Measurements from ENCODE around the gene DIDO1. TPM values are rescaled to one million over a fixed set of nuclear protein-coding genes. Genes with fewer than 3 reads are reported as not detected.

DIDO1 gene
- total and polyA plus RNA-seq, 2 of the 13 experiments (the other 11 are each of a cell fraction or from before 2014, with no cell fraction given): 75.0 to 75.1 TPM

DNA sequence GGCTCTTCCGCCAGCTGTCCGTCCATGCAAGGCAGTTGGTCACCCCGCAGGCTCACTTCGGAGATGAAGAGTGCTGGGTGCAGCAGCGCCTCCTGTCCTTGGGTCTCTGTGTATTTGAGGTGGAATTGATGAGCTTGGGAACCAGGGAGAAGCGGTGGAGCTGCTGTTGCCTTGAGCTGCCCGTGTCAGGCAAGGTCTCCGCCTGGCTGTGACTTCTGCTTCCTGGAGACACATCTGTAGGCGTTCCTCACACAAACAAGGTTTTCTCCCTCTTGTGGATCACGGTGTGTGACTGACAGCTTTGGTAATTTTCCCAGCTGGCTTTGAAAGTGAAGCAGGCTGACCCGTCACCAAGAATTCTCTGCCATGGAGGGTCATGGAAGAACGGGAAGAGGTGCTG is 23.7 kb upstream of the DIDO1 start (continued):
- TF ChIP-seq ELF4 (CRISPR knock-in tag; IDR thresholded peaks at IDR 0.05; ENCODE audit: borderline replicate concordance): no peak
- 0 out of 2 replicates have a peak, but pooled peaks have one; percentile 25 for TF ChIP-seq ZNF333 (CRISPR knock-in tag; IDR thresholded peaks at IDR 0.05; ENCODE audit: borderline replicate concordance)
- TF ChIP-seq, protein P1, sequence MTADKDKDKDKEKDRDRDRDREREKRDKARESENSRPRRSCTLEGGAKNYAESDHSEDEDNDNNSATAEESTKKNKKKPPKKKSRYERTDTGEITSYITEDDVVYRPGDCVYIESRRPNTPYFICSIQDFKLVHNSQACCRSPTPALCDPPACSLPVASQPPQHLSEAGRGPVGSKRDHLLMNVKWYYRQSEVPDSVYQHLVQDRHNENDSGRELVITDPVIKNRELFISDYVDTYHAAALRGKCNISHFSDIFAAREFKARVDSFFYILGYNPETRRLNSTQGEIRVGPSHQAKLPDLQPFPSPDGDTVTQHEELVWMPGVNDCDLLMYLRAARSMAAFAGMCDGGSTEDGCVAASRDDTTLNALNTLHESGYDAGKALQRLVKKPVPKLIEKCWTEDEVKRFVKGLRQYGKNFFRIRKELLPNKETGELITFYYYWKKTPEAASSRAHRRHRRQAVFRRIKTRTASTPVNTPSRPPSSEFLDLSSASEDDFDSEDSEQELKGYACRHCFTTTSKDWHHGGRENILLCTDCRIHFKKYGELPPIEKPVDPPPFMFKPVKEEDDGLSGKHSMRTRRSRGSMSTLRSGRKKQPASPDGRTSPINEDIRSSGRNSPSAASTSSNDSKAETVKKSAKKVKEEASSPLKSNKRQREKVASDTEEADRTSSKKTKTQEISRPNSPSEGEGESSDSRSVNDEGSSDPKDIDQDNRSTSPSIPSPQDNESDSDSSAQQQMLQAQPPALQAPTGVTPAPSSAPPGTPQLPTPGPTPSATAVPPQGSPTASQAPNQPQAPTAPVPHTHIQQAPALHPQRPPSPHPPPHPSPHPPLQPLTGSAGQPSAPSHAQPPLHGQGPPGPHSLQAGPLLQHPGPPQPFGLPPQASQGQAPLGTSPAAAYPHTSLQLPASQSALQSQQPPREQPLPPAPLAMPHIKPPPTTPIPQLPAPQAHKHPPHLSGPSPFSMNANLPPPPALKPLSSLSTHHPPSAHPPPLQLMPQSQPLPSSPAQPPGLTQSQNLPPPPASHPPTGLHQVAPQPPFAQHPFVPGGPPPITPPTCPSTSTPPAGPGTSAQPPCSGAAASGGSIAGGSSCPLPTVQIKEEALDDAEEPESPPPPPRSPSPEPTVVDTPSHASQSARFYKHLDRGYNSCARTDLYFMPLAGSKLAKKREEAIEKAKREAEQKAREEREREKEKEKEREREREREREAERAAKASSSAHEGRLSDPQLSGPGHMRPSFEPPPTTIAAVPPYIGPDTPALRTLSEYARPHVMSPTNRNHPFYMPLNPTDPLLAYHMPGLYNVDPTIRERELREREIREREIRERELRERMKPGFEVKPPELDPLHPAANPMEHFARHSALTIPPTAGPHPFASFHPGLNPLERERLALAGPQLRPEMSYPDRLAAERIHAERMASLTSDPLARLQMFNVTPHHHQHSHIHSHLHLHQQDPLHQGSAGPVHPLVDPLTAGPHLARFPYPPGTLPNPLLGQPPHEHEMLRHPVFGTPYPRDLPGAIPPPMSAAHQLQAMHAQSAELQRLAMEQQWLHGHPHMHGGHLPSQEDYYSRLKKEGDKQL (CRISPR knock-in tag; IDR thresholded peaks at IDR 0.05; ENCODE audit: low read depth): no peak
- TF ChIP-seq ZNF782 (CRISPR knock-in tag; IDR thresholded peaks at IDR 0.05; ENCODE audit: borderline replicate concordance): no peak
- TF ChIP-seq MXD4 (CRISPR knock-in tag; IDR thresholded peaks at IDR 0.05): no peak
- TF ChIP-seq, protein P2, sequence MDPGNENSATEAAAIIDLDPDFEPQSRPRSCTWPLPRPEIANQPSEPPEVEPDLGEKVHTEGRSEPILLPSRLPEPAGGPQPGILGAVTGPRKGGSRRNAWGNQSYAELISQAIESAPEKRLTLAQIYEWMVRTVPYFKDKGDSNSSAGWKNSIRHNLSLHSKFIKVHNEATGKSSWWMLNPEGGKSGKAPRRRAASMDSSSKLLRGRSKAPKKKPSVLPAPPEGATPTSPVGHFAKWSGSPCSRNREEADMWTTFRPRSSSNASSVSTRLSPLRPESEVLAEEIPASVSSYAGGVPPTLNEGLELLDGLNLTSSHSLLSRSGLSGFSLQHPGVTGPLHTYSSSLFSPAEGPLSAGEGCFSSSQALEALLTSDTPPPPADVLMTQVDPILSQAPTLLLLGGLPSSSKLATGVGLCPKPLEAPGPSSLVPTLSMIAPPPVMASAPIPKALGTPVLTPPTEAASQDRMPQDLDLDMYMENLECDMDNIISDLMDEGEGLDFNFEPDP (CRISPR knock-in tag; conservative IDR thresholded peaks at IDR 0.05): 0 out of 2 replicates have a peak, but pooled peaks have one; percentile 71
- 0 out of 2 replicates have a peak, but pooled peaks have one; percentile 16 for TF ChIP-seq ZFX (CRISPR knock-in tag; IDR thresholded peaks at IDR 0.05; ENCODE audit: low read depth)
- TF ChIP-seq, protein P3, sequence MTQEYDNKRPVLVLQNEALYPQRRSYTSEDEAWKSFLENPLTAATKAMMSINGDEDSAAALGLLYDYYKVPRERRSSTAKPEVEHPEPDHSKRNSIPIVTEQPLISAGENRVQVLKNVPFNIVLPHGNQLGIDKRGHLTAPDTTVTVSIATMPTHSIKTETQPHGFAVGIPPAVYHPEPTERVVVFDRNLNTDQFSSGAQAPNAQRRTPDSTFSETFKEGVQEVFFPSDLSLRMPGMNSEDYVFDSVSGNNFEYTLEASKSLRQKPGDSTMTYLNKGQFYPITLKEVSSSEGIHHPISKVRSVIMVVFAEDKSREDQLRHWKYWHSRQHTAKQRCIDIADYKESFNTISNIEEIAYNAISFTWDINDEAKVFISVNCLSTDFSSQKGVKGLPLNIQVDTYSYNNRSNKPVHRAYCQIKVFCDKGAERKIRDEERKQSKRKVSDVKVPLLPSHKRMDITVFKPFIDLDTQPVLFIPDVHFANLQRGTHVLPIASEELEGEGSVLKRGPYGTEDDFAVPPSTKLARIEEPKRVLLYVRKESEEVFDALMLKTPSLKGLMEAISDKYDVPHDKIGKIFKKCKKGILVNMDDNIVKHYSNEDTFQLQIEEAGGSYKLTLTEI (CRISPR knock-in tag; conservative IDR thresholded peaks at IDR 0.05): no peak
- TF ChIP-seq, protein P4, sequence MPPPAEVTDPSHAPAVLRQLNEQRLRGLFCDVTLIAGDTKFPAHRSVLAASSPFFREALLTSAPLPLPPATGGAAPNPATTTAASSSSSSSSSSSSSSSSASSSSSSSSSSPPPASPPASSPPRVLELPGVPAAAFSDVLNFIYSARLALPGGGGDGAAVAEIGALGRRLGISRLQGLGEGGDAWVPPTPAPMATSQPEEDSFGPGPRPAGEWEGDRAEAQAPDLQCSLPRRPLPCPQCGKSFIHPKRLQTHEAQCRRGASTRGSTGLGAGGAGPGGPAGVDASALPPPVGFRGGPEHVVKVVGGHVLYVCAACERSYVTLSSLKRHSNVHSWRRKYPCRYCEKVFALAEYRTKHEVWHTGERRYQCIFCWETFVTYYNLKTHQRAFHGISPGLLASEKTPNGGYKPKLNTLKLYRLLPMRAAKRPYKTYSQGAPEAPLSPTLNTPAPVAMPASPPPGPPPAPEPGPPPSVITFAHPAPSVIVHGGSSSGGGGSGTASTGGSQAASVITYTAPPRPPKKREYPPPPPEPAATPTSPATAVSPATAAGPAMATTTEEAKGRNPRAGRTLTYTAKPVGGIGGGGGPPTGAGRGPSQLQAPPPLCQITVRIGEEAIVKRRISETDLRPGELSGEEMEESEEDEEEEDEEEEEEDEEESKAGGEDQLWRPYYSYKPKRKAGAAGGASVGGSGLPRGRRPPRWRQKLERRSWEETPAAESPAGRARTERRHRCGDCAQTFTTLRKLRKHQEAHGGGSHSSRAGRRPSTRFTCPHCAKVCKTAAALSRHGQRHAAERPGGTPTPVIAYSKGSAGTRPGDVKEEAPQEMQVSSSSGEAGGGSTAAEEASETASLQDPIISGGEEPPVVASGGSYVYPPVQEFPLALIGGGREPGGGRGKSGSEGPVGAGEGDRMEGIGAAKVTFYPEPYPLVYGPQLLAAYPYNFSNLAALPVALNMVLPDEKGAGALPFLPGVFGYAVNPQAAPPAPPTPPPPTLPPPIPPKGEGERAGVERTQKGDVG (CRISPR knock-in tag; IDR thresholded peaks at IDR 0.05; ENCODE audit: borderline replicate concordance): no peak
- TF ChIP-seq ZSCAN25 (CRISPR knock-in tag; IDR thresholded peaks at IDR 0.05): no peak
- 0 out of 2 replicates have a peak, but pooled peaks have one; percentile 41 for TF ChIP-seq AKAP8 (CRISPR knock-in tag; IDR thresholded peaks at IDR 0.05)
- no peak for TF ChIP-seq KLF15 (CRISPR knock-in tag; IDR thresholded peaks at IDR 0.05; ENCODE audit: borderline replicate concordance)
- no peak for TF ChIP-seq CBX5 (CRISPR knock-in tag; IDR thresholded peaks at IDR 0.05; ENCODE audit: borderline replicate concordance)
- no peak for TF ChIP-seq ZBTB7B (CRISPR knock-in tag; IDR thresholded peaks at IDR 0.05)
- TF ChIP-seq, protein P5, sequence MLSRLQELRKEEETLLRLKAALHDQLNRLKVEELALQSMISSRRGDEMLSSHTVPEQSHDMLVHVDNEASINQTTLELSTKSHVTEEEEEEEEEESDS (CRISPR knock-in tag; IDR thresholded peaks at IDR 0.05; ENCODE audit: borderline replicate concordance): no peak
- TF ChIP-seq SIN3B (IDR thresholded peaks at IDR 0.05; ENCODE audit: low read length): no peak
- TF ChIP-seq TAF1 (CRISPR knock-in tag; IDR thresholded peaks at IDR 0.05): no peak
- TF ChIP-seq U2AF1 (optimal IDR thresholded peaks at IDR 0.05; ENCODE audit: low read depth, low read length): no peak

All from HepG2 (cell line).